H9 (cell line): ENCODE data around the gene SLC22A3. TPM values are rescaled to one million over a fixed set of nuclear protein-coding genes. Genes with fewer than 3 reads are reported as not detected.

ENCODE experiments used
- DNase-seq: peaks from one replicate; pipeline ENCODE4 v3.0.0-alpha.2; 2017
- H2AFZ ChIP-seq: one replicate; pipeline ENCODE4 v1.6.1; 2013; ENCODE audit warnings: mild to moderate bottlenecking, low read length, control low read depth, moderate library complexity
- H2AK5ac ChIP-seq: 2 replicates; pipeline ENCODE4 v1.6.1; 2013; ENCODE audit warnings: low read length, control low read depth, mixed read lengths; ENCODE audit not compliant: insufficient read length
- H2BK120ac ChIP-seq: one replicate; pipeline ENCODE4 v1.6.1; 2013; ENCODE audit warnings: low read depth, mild to moderate bottlenecking, low read length, control low read depth, inconsistent platforms; ENCODE audit not compliant: poor library complexity, severe bottlenecking
- H2BK12ac ChIP-seq: 2 replicates; pipeline ENCODE4 v1.6.1; 2013; ENCODE audit warnings: low read length, control low read depth, mixed read lengths, low read depth; ENCODE audit not compliant: insufficient read length
- H2BK15ac ChIP-seq: 2 replicates; pipeline ENCODE4 v1.6.1; 2013; ENCODE audit warnings: low read depth, low read length, control low read depth
- H2BK20ac ChIP-seq: one replicate; pipeline ENCODE4 v1.6.1; 2013; ENCODE audit warnings: low read depth, mild to moderate bottlenecking, low read length, control low read depth, inconsistent platforms; ENCODE audit not compliant: poor library complexity, severe bottlenecking
- H2BK5ac ChIP-seq: 2 replicates; pipeline ENCODE4 v1.6.1; 2013; ENCODE audit warnings: low read length, control low read depth, mixed read lengths; ENCODE audit not compliant: insufficient read length
- H3K14ac ChIP-seq: 2 replicates; pipeline ENCODE4 v1.6.1; 2013; ENCODE audit warnings: low read length, control low read depth; ENCODE audit not compliant: insufficient read depth
- H3K18ac ChIP-seq: 2 replicates; pipeline ENCODE4 v1.6.1; 2013; ENCODE audit warnings: low read depth, mild to moderate bottlenecking, mixed read lengths, low read length, control low read depth; ENCODE audit not compliant: insufficient read length
- H3K23ac ChIP-seq: 2 replicates; pipeline ENCODE4 v1.6.1; 2013; ENCODE audit warnings: low read length, control low read depth, mixed read lengths, low read depth; ENCODE audit not compliant: insufficient read length
- H3K23me2 ChIP-seq: 2 replicates; pipeline ENCODE4 v1.6.1; 2013; ENCODE audit warnings: low read depth, mild to moderate bottlenecking, mixed read lengths, low read length, control low read depth; ENCODE audit not compliant: insufficient read length, poor library complexity, severe bottlenecking
- H3K27ac ChIP-seq: 2 replicates; pipeline ENCODE4 v1.5.1; 2013; ENCODE audit warnings: low read length, control low read depth, mixed read lengths, low read depth; ENCODE audit not compliant: insufficient read length
- H3K27me3 ChIP-seq: 2 replicates; pipeline ENCODE4 v1.6.1; 2013; ENCODE audit warnings: low read length, control low read depth, inconsistent platforms; ENCODE audit not compliant: insufficient read depth
- H3K4ac ChIP-seq: 2 replicates; pipeline ENCODE4 v1.6.1; 2013; ENCODE audit warnings: low read depth, mild to moderate bottlenecking, control low read depth, inconsistent platforms, low read length, moderate library complexity
- H3K4me1 ChIP-seq: 2 replicates; pipeline ENCODE4 v1.6.1; 2013; ENCODE audit warnings: low read length, control low read depth, inconsistent platforms; ENCODE audit not compliant: insufficient read depth
- H3K4me2 ChIP-seq: 2 replicates; pipeline ENCODE4 v1.6.1; 2013; ENCODE audit warnings: low read length, control low read depth, mixed read lengths; ENCODE audit not compliant: insufficient read length, insufficient read depth
- H3K56ac ChIP-seq: 2 replicates; pipeline ENCODE4 v1.6.1; 2013; ENCODE audit warnings: low read depth, mild to moderate bottlenecking, mixed read lengths, low read length, control low read depth; ENCODE audit not compliant: insufficient read length
- H3K79me1 ChIP-seq: 2 replicates; pipeline ENCODE4 v1.6.1; 2013; ENCODE audit warnings: low read depth, mild to moderate bottlenecking, moderate library complexity, low read length, control low read depth, inconsistent platforms; ENCODE audit not compliant: insufficient read depth, poor library complexity, severe bottlenecking
- H3K79me2 ChIP-seq: 2 replicates; pipeline ENCODE4 v1.6.1; 2013; ENCODE audit warnings: low read length, control low read depth, inconsistent platforms; ENCODE audit not compliant: insufficient read depth
- H3K9ac ChIP-seq: 2 replicates; pipeline ENCODE4 v1.6.1; 2013; ENCODE audit warnings: low read length, control low read depth, mixed read lengths; ENCODE audit not compliant: insufficient read length; ENCODE audit errors: extremely low read depth
- H3K9me3 ChIP-seq: one replicate; pipeline ENCODE4 v1.6.1; 2013; ENCODE audit warnings: low read depth, low read length, inconsistent platforms; ENCODE audit not compliant: control insufficient read depth
- H3T11ph ChIP-seq: one replicate; pipeline ENCODE4 v1.6.1; 2013; ENCODE audit warnings: mild to moderate bottlenecking, low read length, control low read depth, inconsistent platforms
- H4K20me1 ChIP-seq: one replicate; pipeline ENCODE4 v1.6.1; 2013; ENCODE audit not compliant: control insufficient read depth, insufficient read length, insufficient read depth
- H4K5ac ChIP-seq: 2 replicates; pipeline ENCODE4 v1.6.1; 2013; ENCODE audit warnings: low read depth, mild to moderate bottlenecking, mixed read lengths, low read length, control low read depth; ENCODE audit not compliant: insufficient read length
- H4K8ac ChIP-seq: replicated peaks from 2 replicates; pipeline ENCODE4 v1.6.1; 2013; ENCODE audit warnings: low read length, control low read depth, mixed read lengths, low read depth; ENCODE audit not compliant: insufficient read length
- H4K91ac ChIP-seq: 2 replicates; pipeline ENCODE4 v1.6.1; 2013; ENCODE audit warnings: low read depth, mild to moderate bottlenecking, moderate library complexity, mixed read lengths, low read length, control low read depth; ENCODE audit not compliant: insufficient read length
- H3K27ac Mint-ChIP-seq, 3 experiments: 2 replicates in 2 of 3; 3 replicates in 1 of 3; pipeline ENCODE4 v1.8.0; 2020 to 2021; ENCODE audit warnings: mixed read lengths in 3 of 3, mild to moderate bottlenecking in 1 of 3, moderate library complexity in 1 of 3
- H3K27me3 Mint-ChIP-seq: 2 replicates; pipeline ENCODE4 v1.8.0; 2021; ENCODE audit warnings: low read depth, mild to moderate bottlenecking, moderate library complexity, mixed read lengths
- H3K36me3 Mint-ChIP-seq, 3 experiments: 2 replicates in 2 of 3; 3 replicates in 1 of 3; pipeline ENCODE4 v1.8.0; 2020 to 2021; ENCODE audit warnings: low read depth in 3 of 3, mixed read lengths in 3 of 3; ENCODE audit not compliant: insufficient read depth in 1 of 3
- H3K4me1 Mint-ChIP-seq, 2 experiments: 2 replicates each; pipeline ENCODE4 v1.8.0; 2020; ENCODE audit warnings: mixed read lengths in 2 of 2
- H3K4me3 Mint-ChIP-seq, 2 experiments: 2 replicates in 1 of 2; 3 replicates in 1 of 2; pipeline ENCODE4 v1.8.0; 2020 to 2021; ENCODE audit warnings: mild to moderate bottlenecking in 2 of 2, mixed read lengths in 2 of 2, moderate library complexity in 1 of 2
- H3K9me3 Mint-ChIP-seq, 2 experiments: 2 replicates in 1 of 2; 3 replicates in 1 of 2; pipeline ENCODE4 v1.8.0; 2020; ENCODE audit warnings: mild to moderate bottlenecking in 2 of 2, mixed read lengths in 2 of 2, moderate library complexity in 1 of 2
- CTCF ChIP-seq: fragments of 200-600 bp; sonication (generic); conservative IDR thresholded peaks from 3 replicates; pipeline ENCODE4 v1.8.0; 2021; ENCODE audit warnings: antibody characterized with exemption, mild to moderate bottlenecking
- WGBS: extraction: QIAGEN DNeasy Blood & Tissue Kit; methylation state at CpG from one replicate; pipeline ENCODE4 v1.1.7; 2013; ENCODE audit warnings: missing lambda C conversion rate, low lambda C conversion rate, mixed read lengths; ENCODE audit not compliant: insufficient read length; ENCODE audit errors: extremely low coverage; 5-methylcytosine and 5-hydroxymethylcytosine counted together
- total RNA-seq: library from RNA; stranded (reverse); gene quantifications from 2 replicates; pipeline ENCODE4 v1.2.1, GENCODE V29; 2021

The SLC22A3 gene
- total RNA-seq, 1 experiment from 2014 or later, result 2.7 TPM

DNA sequence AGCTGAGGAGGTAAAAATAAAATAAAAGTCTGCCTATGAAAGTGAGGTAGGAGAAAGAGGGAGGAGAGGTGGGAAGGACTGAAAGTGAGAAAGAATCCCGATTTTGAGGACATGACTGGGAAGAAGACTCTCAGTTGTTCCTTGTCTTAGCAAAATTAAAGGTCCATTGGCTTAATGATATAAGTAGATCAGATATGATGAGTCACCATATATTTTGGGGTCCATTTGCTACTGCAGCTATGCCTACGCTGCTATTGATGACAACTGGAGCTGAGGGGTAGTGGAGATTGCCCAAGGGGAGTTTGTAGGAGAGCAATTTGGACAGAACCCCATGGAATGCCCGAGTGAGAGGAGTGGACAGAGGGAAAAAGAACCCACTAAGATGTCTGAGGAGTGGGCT, 15.1 kb upstream of the SLC22A3 start:
- H3K27ac Mint-ChIP-seq, result no peak overlapping the region
- H4K8ac ChIP-seq, result no peak overlapping the region
- no peak overlapping the region for H3K9ac ChIP-seq
- H2BK15ac ChIP-seq, result no peak overlapping the region
- H4K5ac ChIP-seq, result no peak overlapping the region
- H3K9me3 ChIP-seq, result no peaks in the 10 kb centered on the region
- no peaks in the 10 kb centered on the region for H3K4me1 ChIP-seq
- no peak overlapping the region for H3K4me3 Mint-ChIP-seq
- H3K56ac ChIP-seq, result no peak overlapping the region
- no peak overlapping the region for H2AFZ ChIP-seq
- H2BK120ac ChIP-seq, result no peak overlapping the region
- TF ChIP-seq CTCF, result no peak
- no peak overlapping the region for H3K4me2 ChIP-seq
- no peak overlapping the region for H3T11ph ChIP-seq
- H4K91ac ChIP-seq, result no peak overlapping the region
- no CpG with 5 or more reads among the region's 3 CpGs for WGBS
- H3K27me3 Mint-ChIP-seq, result peaks cover 3% of the 10 kb centered on the region
- H3K27me3 ChIP-seq, result no peaks in the 10 kb centered on the region
- peaks cover 0 to 6% of the 10 kb centered on the region in 2 experiments; a peak in 2 of 4 replicates for H3K4me1 Mint-ChIP-seq
- H3K79me2 ChIP-seq, result no peaks in the 10 kb centered on the region
- H3K23ac ChIP-seq, result no peak overlapping the region
- H2BK5ac ChIP-seq, result no peak overlapping the region
- H2BK12ac ChIP-seq, result no peak overlapping the region
- no peak overlapping the region for H3K27ac ChIP-seq
- no peak overlapping the region for H2AK5ac ChIP-seq
- H3K14ac ChIP-seq, result no peak overlapping the region
- H3K4ac ChIP-seq, result no peak overlapping the region
- H2BK20ac ChIP-seq, result no peak overlapping the region
- H3K9me3 Mint-ChIP-seq, result no peaks in the 10 kb centered on the region
- no peaks in the 10 kb centered on the region for H3K23me2 ChIP-seq
- no peaks in the 10 kb centered on the region for H3K36me3 Mint-ChIP-seq
- H3K79me1 ChIP-seq, result no peaks in the 10 kb centered on the region
- H4K20me1 ChIP-seq, result no peaks in the 10 kb centered on the region
- H3K18ac ChIP-seq, result no peak overlapping the region
- no peak for DNase-seq
